ENCODE results near the gene FAAP24. TPM values are rescaled to one million over a fixed set of nuclear protein-coding genes. Genes with fewer than 3 reads are reported as not detected.

Gene FAAP24
- total and polyA plus RNA-seq, 2 of the 8 experiments (the other 6 are each of a cell fraction or from before 2014, with no cell fraction given), result 3.3 to 4.2 TPM

DNA sequence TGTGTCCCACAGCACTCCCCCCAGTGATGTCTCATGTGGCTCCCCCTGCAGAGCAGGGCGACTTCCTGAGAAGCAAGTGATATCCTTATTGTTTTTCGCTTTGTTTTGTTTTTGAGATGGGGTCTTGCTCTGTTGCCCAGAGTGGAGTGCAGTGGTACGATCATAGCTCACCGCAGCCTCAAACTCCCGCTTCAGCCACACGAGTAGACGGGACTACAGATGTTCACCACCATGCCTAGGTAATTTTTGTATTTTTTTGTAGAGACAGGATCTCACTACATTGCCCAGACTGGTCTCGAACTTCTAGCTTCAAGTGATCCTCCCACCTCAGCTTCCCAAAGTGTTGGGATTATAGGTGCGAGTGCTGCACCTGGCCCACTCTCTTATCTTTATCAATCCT is 5.3 kb upstream of the FAAP24 start:
- peaks cover 0 to 5% of the 10 kb centered on the region in 2 experiments for H4K20me1 ChIP-seq (replicated peaks in 1 of 2; ENCODE audit: control insufficient read depth in 1 of 2, insufficient read depth in 2 of 2, low read length in 2 of 2)
- FAIRE-seq (no peak), DNase-seq (ENCODE audit: low read depth in 1 of 2, low spot score in 2 of 2) (no peak)
- no peak overlapping the region for H3K4ac ChIP-seq (replicated peaks; ENCODE audit: insufficient read length, low read depth, low read length)
- no peak overlapping the region for H2AK5ac ChIP-seq (ENCODE audit: low read depth, low read length)
- no peak overlapping the region for H3K4me2 ChIP-seq (ENCODE audit: insufficient read depth in 1 of 2, low read depth in 2 of 2, low read length in 2 of 2)
- H3K23ac ChIP-seq (ENCODE audit: insufficient read length), result no peak overlapping the region
- no peak overlapping the region for H2BK5ac ChIP-seq (ENCODE audit: low read depth, low read length)
- no peak overlapping the region for H3K27ac ChIP-seq (ENCODE audit: low read depth, low read length)
- no peak overlapping the region for H2BK15ac ChIP-seq (ENCODE audit: low read length)
- CTCF ChIA-PET (ENCODE audit: partially characterized antibody), result interaction anchor here (0.6 to 1.5 kb wide), 6 partner anchors 9 to 315 kb away, joined by 3 to 11 read pairs (median 4); no protein-coding TSS in a partner anchor
- POLR2A ChIA-PET (ENCODE audit: partially characterized antibody), result no interaction called here
- H3K9ac ChIP-seq (replicated peaks in 1 of 4; ENCODE audit: extremely low read depth in 1 of 4, low read depth in 3 of 4, low read length in 3 of 4), result no peak overlapping the region
- no peak overlapping the region for H3K4me3 ChIP-seq (ENCODE audit: extremely low read depth in 1 of 4, insufficient read depth in 2 of 4, low read depth in 3 of 4, low read length in 4 of 4)
- no peak overlapping the region for H2AFZ ChIP-seq (ENCODE audit: low read length)
- no peak overlapping the region for H2BK120ac ChIP-seq (replicated peaks; ENCODE audit: low read depth, low read length)
- no peak overlapping the region for H3K18ac ChIP-seq (ENCODE audit: extremely low read depth, low read length)
- no peak overlapping the region for H4K5ac ChIP-seq (ENCODE audit: insufficient read length, low read depth, low read length)
- H3K9me3 ChIP-seq (ENCODE audit: insufficient read depth in 2 of 2, low read depth in 1 of 2, low read length in 1 of 2), result no peaks in the 10 kb centered on the region
- no peak overlapping the region for H2BK20ac ChIP-seq (ENCODE audit: low read length)
- H3K14ac ChIP-seq (ENCODE audit: insufficient read length), result no peak overlapping the region
- H4K91ac ChIP-seq (replicated peaks; ENCODE audit: insufficient read length, low read length), result no peak overlapping the region
- WGBS, 2 experiments (ENCODE audit: extremely low coverage in 1 of 2, insufficient coverage in 1 of 2, insufficient read length in 1 of 2, insufficient replicate concordance in 2 of 2, low coverage in 1 of 2, low lambda C conversion rate in 2 of 2, missing lambda C conversion rate in 1 of 2), result 93% methylated on average over 9 of the region's 9 CpGs; no CpG with 5 or more reads in 1 of the 2 experiments
- H3K4me1 ChIP-seq (replicated peaks in 1 of 4; ENCODE audit: control insufficient read depth in 3 of 4, insufficient read depth in 4 of 4, low read length in 3 of 4), result peaks cover 0 to 4% (median 4%) of the 10 kb centered on the region in 4 experiments; a peak in 5 of 7 replicates
- H3K79me1 ChIP-seq (ENCODE audit: low read depth, low read length), result peaks cover 4% of the 10 kb centered on the region; the same call in 1 of the 2 replicates
- no peak overlapping the region for H2BK12ac ChIP-seq (ENCODE audit: low read depth, low read length)
- H3K56ac ChIP-seq (replicated peaks; ENCODE audit: insufficient read length, low read depth, low read length), result no peak overlapping the region
- H3K27me3 ChIP-seq (replicated peaks in 1 of 4; ENCODE audit: control insufficient read depth in 3 of 4, extremely low read depth in 1 of 4, insufficient read depth in 3 of 4, low read length in 3 of 4), result no peaks in the 10 kb centered on the region
- H4K8ac ChIP-seq (ENCODE audit: extremely low read depth, insufficient read depth, low read length), result no peak overlapping the region
- H3K79me2 ChIP-seq (ENCODE audit: control insufficient read depth in 1 of 2, insufficient read depth in 2 of 2, low read length in 2 of 2), result peaks cover 4 to 16% of the 10 kb centered on the region in 2 experiments; a peak in 3 of 4 replicates
- peaks cover 5% of the 10 kb centered on the region for H3K23me2 ChIP-seq (ENCODE audit: low read depth, low read length)
- peaks cover 0 to 5% (median 0%) of the 10 kb centered on the region in 4 experiments; a peak in 1 of 8 replicates for H3K36me3 ChIP-seq (ENCODE audit: control insufficient read depth in 2 of 4, insufficient read depth in 4 of 4, low read length in 3 of 4)
- no peak for TF ChIP-seq RFX5 (IDR thresholded peaks at IDR 0.05; ENCODE audit: borderline replicate concordance, low read depth, low read length)
- TF ChIP-seq FOSL1 (IDR thresholded peaks at IDR 0.05; ENCODE audit: insufficient read depth, low read depth, low read length), result no peak
- no peak for TF ChIP-seq CBX8 (IDR thresholded peaks at IDR 0.05; ENCODE audit: borderline replicate concordance, low read depth, low read length)
- no peak for TF ChIP-seq ASH2L (IDR thresholded peaks at IDR 0.05; ENCODE audit: low read length)
- TF ChIP-seq CBX5 (IDR thresholded peaks at IDR 0.05; ENCODE audit: low read depth, low read length), result no peak
- no peak for TF ChIP-seq JUND (IDR thresholded peaks at IDR 0.05; ENCODE audit: low read length)
- TF ChIP-seq CTBP2 (IDR thresholded peaks at IDR 0.05; ENCODE audit: borderline replicate concordance, insufficient read depth, insufficient read length, low read length), result no peak
- TF ChIP-seq EZH2 (IDR thresholded peaks at IDR 0.05; ENCODE audit: low read depth, low read length, severe bottlenecking), result no peak
- TF ChIP-seq TBP (IDR thresholded peaks at IDR 0.05; ENCODE audit: low read depth, low read length), result no peak
- TF ChIP-seq YY1 (IDR thresholded peaks at IDR 0.05; ENCODE audit: low read depth, low read length), result no peak
- TF ChIP-seq HDAC2 (IDR thresholded peaks at IDR 0.05; ENCODE audit: borderline replicate concordance in 1 of 2, low read depth in 2 of 2, low read length in 2 of 2), result no peak
- TF ChIP-seq, protein P1, sequence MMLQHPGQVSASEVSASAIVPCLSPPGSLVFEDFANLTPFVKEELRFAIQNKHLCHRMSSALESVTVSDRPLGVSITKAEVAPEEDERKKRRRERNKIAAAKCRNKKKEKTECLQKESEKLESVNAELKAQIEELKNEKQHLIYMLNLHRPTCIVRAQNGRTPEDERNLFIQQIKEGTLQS (IDR thresholded peaks at IDR 0.05; ENCODE audit: insufficient read depth, low read depth, low read length), result no peak
- TF ChIP-seq SAP30 (IDR thresholded peaks at IDR 0.05; ENCODE audit: insufficient read depth, insufficient replicate concordance, low read length), result no peak
